COLO668 (cell line): Measurements from ENCODE around the gene REG3A.

Experiments used
- DNase-seq: peaks from one replicate; lab custom pipeline; 2025; ENCODE audit not compliant: unreplicated experiment; lab: John Stamatoyannopoulos, UW

REG3A gene

GRCh38 chr2:79159653-79160052, at the start of gene REG3A:
TSS of gene REG3A (minus strand) at chr2:79159753. CDS start at chr2:79159405, 348 bp downstream.
- DNase-seq: no peak

DNA sequence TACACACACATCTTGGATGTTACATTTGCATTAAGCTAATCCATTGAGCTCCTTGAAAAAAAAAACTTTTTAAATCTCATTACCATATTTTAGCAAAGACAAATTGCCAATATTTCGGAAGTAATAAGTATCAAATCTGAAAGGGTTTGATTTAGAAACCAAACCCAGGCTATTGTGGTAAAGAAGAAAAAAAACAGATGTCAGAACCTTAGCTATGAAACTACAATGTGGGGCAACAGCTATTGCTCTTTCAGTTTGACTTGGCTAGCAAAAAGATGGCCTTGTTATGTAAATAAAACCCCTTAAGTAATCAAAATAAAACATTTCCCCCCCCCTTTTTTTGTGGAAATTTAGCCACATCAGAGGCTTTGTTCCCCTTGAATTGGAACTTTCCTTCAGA, 41.2 kb upstream of the REG3A start:
- no peak for DNase-seq

- no peak for DNase-seq
These were observed 32.3 kb upstream of the REG3A start for GRCh38 chr2:79191816-79192215.

DNA sequence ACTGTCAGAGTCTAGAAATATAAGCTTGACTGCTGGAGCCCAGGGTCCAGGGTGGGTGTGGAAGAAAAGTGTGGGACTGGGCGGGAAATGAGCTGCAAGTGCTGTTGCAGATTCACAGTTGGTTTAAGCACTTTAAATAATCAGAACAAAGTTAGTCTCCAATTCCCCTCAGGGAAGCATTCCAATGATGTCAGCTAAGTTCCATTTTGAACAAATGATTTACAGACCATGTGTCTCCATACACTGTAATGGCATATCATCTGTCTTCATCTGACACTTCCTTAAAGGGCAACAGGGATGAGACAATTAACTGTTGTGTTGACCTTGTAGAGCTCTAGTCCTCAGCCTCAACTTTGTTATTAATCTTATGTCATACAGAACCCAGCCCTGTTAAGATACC, 31.5 kb upstream of the REG3A start:
- no peak for DNase-seq

- no peak for DNase-seq
These were observed 29.9 kb upstream of the REG3A start for GRCh38 chr2:79189465-79189864.

DNA sequence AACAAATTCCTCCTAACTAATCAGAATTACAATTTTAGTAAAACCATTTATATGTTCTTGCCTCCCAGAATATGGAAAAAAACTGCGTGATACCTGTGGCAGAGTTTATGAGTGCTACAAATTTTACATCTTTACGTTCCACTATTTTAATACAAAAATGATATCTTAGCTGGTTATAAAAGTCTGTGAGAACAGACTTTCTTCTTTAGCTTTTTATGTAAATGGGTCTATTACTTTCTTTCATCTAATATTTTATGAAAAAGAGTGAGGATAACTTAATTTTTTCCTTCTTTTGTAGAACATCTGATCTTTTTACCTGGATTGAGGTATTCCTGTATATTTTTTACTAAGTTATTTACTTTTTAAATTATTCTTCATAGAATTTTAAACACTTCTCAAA, 22.1 kb upstream of the REG3A start:
- no peak for DNase-seq

GRCh38 chr2:79180092-79180491, 20.5 kb upstream of the REG3A start:
- no peak for DNase-seq

GRCh38 chr2:79179036-79179435, 19.5 kb upstream of the REG3A start:
- no peak for DNase-seq

DNA sequence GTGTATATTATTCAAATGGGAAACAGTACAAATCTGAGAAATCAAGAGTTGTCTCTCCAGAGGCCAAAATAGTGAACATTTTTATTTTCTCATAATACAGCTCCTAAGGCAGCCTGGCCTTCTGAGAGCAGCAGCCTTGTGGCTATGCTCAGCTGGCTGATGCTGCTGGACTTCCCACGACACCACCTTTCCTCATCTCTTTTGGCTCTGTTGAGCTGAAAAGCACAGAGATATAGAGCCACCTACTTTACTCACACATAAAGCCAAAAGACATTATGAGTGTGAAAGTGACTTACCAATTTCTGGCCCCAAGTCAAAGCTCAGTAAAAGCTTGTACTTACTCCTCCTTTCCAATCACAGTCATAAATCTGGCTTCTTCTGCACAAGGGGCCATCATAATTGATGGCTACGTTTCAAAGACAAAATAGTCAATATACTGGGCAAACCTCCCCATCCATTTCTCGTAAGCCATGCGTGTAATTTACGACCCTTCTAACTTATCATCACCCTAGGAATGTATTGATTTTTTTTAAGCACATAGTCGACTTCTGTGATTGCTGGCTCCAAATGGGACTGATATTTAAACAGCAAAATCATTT, 18.6 kb upstream of the REG3A start:
- DNase-seq: no peak

DNA sequence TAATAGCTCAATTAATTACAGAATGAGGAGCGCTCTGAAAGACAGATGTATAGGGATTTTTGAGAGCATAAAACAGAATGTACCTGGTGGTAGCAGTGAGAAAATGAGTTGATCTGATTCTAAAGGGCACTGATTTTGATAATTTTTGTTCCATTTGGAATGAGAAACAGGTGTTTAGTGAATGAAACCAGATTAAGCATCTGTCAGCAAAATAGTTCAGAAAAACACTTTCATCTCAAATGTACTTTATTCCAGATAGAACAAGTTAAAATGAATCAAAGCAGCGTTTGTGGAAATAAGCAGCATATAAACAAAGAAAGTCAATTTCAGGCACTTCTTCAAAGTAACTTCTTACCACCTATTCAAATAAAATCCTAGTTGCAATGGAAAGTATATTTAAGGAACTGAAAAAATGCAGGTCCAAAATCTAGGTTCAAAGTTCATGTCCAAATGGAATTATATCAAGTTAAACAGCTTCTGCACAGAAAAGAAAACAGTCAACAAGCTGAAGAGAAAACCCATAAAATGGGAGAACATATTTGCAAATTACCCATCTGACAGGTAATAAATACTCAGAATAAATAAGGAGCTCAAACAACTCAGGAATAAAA, 11.9 kb upstream of the REG3A start:
- DNase-seq: no peak

GRCh38 chr2:79162801-79163200, 3.2 kb upstream of the REG3A start:
- DNase-seq: no peak

DNA sequence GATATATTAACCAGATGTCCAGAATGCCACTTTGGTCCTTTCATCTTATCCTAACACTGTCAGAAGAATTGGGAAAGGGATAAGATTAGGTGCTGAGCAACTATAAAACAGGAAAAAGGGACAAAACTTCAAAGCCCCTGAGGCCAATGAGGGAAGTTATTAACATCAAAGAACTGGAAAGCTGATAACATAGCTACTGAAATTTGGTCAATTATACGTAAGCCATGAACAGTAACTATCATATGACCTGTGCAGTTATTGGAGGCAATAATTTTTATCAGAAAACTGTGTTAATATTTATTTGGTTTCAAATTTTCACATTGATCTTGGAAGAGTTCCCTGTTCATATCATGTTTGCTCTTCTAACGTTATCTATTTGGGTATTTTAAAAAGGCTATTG, 2.6 kb upstream of the REG3A start:
- no peak for DNase-seq

GRCh38 chr2:79159030-79159429, 523 bp downstream of the REG3A start:
- DNase-seq: no peak

- DNase-seq: no peak
These were observed 3.6 kb downstream of the REG3A start for GRCh38 chr2:79155826-79156476.

DNA sequence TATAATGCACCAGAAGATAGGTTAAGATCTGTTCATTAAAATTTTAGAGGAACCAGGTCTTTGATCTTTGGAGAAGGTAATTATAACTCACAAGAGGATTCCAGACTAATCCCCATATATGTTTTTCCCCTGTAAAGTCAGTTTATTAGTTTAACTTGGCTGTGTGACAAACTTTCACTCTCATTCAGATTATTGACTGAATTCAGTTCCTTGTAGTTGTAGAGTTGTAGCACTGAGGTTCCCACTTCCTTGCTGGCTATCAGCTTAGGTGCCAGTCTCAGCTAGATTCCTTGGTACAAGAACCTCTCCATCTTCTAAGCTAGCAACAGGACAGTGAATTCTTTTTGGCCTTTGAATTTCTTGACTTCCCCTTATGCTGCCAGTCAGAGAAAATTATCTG, 20.1 kb downstream of the REG3A start:
- DNase-seq: no peak

DNA sequence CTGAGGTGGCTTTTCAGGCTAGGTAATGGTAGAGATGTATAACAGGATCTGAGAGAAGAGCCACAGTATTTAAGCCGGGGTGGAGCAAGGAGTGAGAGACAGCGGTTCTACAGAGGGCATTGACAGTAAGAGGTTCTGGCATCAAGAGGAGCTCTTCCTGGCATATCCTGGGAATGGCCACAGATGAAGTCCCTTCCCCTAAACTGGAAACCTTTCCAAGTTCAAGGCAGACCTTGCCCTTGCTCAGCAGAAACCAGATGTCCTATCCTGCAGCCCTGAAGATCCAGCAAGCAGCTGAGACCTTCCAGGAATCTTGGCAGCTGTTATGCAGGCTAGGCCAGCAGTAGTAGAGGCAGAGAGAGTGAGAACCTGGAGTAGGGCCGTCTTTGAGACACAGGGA, 21.2 kb downstream of the REG3A start:
- no peak for DNase-seq

- DNase-seq: no peak
These were observed 27.9 kb downstream of the REG3A start for GRCh38 chr2:79131687-79132086.

GRCh38 chr2:79129804-79130203, 29.7 kb downstream of the REG3A start:
- DNase-seq: no peak

- DNase-seq: no peak
These were observed 30.3 kb downstream of the REG3A start for GRCh38 chr2:79129260-79129659.

GRCh38 chr2:79128406-79128805, 31.1 kb downstream of the REG3A start:
- no peak for DNase-seq

DNA sequence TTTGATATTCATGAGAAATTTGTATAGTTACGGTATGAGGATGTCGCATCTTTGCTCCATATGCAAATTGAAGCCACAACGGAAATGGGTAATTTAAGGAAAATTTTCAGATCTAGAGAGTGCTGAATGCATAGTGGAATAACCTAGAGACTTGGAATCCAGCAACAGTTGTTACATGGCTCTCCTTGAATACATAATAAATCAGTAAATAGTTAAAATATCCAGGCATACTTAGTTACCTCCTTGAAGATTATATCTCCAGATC, 33.9 kb downstream of the REG3A start:
- DNase-seq: no peak

DNA sequence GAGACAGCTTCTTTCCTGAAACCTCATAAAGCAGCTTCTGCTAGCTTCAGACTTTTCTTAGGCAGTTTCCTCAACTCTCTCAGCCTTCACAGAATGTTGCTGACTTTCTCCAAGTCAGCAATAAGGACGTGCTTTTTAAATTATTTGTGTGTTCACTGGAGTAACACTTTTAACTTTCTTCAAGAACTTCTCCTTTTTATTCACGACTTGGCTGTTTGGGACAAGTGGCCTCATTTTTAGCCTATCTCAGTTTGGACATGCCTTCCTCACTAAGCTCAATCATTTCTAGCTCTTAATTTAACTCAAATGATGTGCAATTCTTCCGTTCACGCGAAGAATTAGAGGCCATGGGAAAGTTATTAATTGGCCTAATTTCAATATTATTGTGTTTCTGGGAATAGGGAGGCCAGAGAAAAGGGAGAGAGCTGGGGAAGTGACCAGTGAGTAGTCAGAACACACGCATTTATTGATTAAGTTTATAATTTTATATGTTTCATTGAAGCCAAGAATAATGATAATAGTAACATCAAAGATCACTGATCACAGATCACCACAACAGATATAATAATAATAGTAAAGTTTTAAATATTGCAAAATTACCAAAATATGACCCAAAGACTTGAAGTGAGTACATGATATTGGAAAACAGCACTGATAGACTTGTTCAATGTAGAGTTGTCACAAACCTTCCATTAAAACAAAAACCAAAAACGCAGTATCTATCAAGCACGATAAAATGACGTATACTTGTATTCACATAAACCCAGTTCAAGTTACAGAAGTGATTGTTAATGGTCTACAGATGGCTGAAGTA, 34.4 kb downstream of the REG3A start:
- no peak for DNase-seq
